Body of pancreas (tissue), 4 donors: ENCODE results near the gene CEACAM8. TPM values are rescaled to one million over a fixed set of nuclear protein-coding genes. Genes with fewer than 3 reads are reported as not detected.
"Not testable (repeated sequence)": the region's sequence is repeated elsewhere in the genome, so short reads cannot be mapped to it uniquely, and the experiment has no call there.

Experiments used
- ATAC-seq: fragments of 150-250 bp; one replicate; pipeline ENCODE4 v1.9.1; 2016
- DNase-seq, 4 donors: peaks; one replicate each; pipeline ENCODE4 v3.0.0-alpha.2; 2019
- H3K27ac ChIP-seq, 4 donors: fragments of 200-600 bp; sonication (generic); 1 replicate in 3 of 4; 2 replicates in 1 of 4; pipeline versions ENCODE4 v1.5.1 to v1.6.1; 2016 to 2019; ENCODE audit warnings: mild to moderate bottlenecking in 1 of 4, mixed read lengths in 1 of 4, moderate library complexity in 1 of 4
- H3K27me3 ChIP-seq, 2 donors: fragments of 200-600 bp; sonication (generic); one replicate each; pipeline ENCODE4 v1.6.0; 2016; ENCODE audit warnings: mild to moderate bottlenecking in 1 of 2
- H3K36me3 ChIP-seq, 2 donors: fragments of 200-600 bp; sonication (generic); replicated peaks in 1 of 2; 2 replicates each; pipeline ENCODE4 v1.5.1; 2016; ENCODE audit warnings: low read depth in 2 of 2; ENCODE audit not compliant: insufficient read depth in 1 of 2
- H3K4me1 ChIP-seq: fragments of 200-600 bp; sonication (generic); one replicate; pipeline ENCODE4 v1.6.0; 2016
- H3K4me3 ChIP-seq, 2 donors: fragments of 200-600 bp; sonication (generic); 1 replicate in 1 of 2; 2 replicates in 1 of 2; pipeline ENCODE4 v1.5.1; 2016 to 2019
- H3K9me3 ChIP-seq, 3 donors: fragments of 200-600 bp; sonication (generic); 1 replicate in 2 of 3; 2 replicates in 1 of 3; pipeline ENCODE4 v1.5.1; 2016
- POLR2A ChIP-seq, 3 donors: fragments of 450-650 bp; IDR thresholded peaks; one replicate each; pipeline ENCODE4 v1.6.1; 2016; ENCODE audit warnings: antibody characterized with exemption in 3 of 3, mild to moderate bottlenecking in 2 of 3
- WGBS, 2 donors: methylation state at CpG; one replicate each; pipeline ENCODE4 v1.1.5; 2017; 5-methylcytosine and 5-hydroxymethylcytosine counted together
- intact Hi-C: fragments of 100-400 bp; cut with DNase I; formaldehyde crosslinking; loops from one replicate; pipeline ENCODE4 v1.15.1; 2023
- total RNA-seq, 2 donors: library from RNA; depleted of rRNA; stranded (reverse); fragments of >200 nt; gene quantifications; one replicate each; pipeline ENCODE4 v1.1.0, GENCODE V29; 2016
- TF ChIP-seq, protein P1 (sequence below), 7 experiments: fragments of 450-650 bp in 4 of 7; fragments of 200-600 bp in 3 of 7; sonication (generic) in 3 of 7; IDR thresholded peaks; one replicate each; pipeline ENCODE4 v1.5.1; 2016 to 2019; ENCODE audit warnings: antibody characterized with exemption in 7 of 7

The CEACAM8 gene
- total RNA-seq, result not detected

- TF ChIP-seq, protein P1, sequence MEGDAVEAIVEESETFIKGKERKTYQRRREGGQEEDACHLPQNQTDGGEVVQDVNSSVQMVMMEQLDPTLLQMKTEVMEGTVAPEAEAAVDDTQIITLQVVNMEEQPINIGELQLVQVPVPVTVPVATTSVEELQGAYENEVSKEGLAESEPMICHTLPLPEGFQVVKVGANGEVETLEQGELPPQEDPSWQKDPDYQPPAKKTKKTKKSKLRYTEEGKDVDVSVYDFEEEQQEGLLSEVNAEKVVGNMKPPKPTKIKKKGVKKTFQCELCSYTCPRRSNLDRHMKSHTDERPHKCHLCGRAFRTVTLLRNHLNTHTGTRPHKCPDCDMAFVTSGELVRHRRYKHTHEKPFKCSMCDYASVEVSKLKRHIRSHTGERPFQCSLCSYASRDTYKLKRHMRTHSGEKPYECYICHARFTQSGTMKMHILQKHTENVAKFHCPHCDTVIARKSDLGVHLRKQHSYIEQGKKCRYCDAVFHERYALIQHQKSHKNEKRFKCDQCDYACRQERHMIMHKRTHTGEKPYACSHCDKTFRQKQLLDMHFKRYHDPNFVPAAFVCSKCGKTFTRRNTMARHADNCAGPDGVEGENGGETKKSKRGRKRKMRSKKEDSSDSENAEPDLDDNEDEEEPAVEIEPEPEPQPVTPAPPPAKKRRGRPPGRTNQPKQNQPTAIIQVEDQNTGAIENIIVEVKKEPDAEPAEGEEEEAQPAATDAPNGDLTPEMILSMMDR (IDR thresholded peaks at IDR 0.05), result no peak
- TF ChIP-seq POLR2A (IDR thresholded peaks at IDR 0.05), result no peak
- no peak within 1 kb of the TSS for H3K4me3 ChIP-seq
- no peaks in the 10 kb centered on the region for H3K4me1 ChIP-seq
- 48 to 56% methylated on average over 9 to 10 of the region's 10 CpGs for WGBS, 2 donors
- H3K27me3 ChIP-seq, result no peaks in the 10 kb centered on the region
- intact Hi-C loops, result no loop called here
- H3K9me3 ChIP-seq, result no peaks in the 10 kb centered on the region
- DNase-seq, result no peak
- no peak within 1 kb of the TSS for H3K27ac ChIP-seq
- ATAC-seq, result no peak
- no peaks in the 10 kb centered on the region for H3K36me3 ChIP-seq
Measured at GRCh38 chr19:42594617-42595489, at the start of gene CEACAM8. Gene CEACAM8, minus strand, starts transcription at chr19:42594924. Its CDS starts 96 bp downstream, at chr19:42594828.

- H3K36me3 ChIP-seq, H3K9me3 ChIP-seq, H3K27me3 ChIP-seq, intact Hi-C loops, ATAC-seq, DNase-seq, H3K27ac ChIP-seq, H3K4me1 ChIP-seq, H3K4me3 ChIP-seq: not testable (repeated sequence)
- 91% methylated on average over 2 to 16 of the region's 58 CpGs for WGBS, 2 donors
Measured at GRCh38 chr19:42639324-42640092, 44.8 kb upstream of the CEACAM8 start.

- intact Hi-C loops, result no loop called here
- Histone ChIP-seq H3K4me1 (no peaks in the 10 kb centered on the region), H3K4me3 (no peak overlapping the region), H3K36me3 (no peaks in the 10 kb centered on the region), H3K27me3 (no peaks in the 10 kb centered on the region), H3K27ac (no peak overlapping the region), H3K9me3 (no peaks in the 10 kb centered on the region)
- ATAC-seq (no peak), DNase-seq (no peak)
- 100% methylated on average over 1 of the region's 1 CpG for WGBS, 2 donors
- TF ChIP-seq, protein P1 (IDR thresholded peaks at IDR 0.05), result no peak
- TF ChIP-seq POLR2A (IDR thresholded peaks at IDR 0.05), result no peak
Measured at GRCh38 chr19:42635233-42635539, 40.5 kb upstream of the CEACAM8 start.

GRCh38 chr19:42634409-42635232 is 39.9 kb upstream of the CEACAM8 start:
- intact Hi-C loops, result no loop called here
- ATAC-seq, result peak; percentile 38
- H3K27me3 ChIP-seq, result no peaks in the 10 kb centered on the region
- TF ChIP-seq, protein P1 (IDR thresholded peaks at IDR 0.05), result peak; percentile 36 to 67 (median 62)
- no peak for TF ChIP-seq POLR2A (IDR thresholded peaks at IDR 0.05)
- DNase-seq, result peak; percentile 44 to 67 (median 54)
- no peak overlapping the region for H3K27ac ChIP-seq
- H3K9me3 ChIP-seq, result no peaks in the 10 kb centered on the region
- H3K4me1 ChIP-seq, result no peaks in the 10 kb centered on the region
- WGBS, 2 donors, result 66 to 67% methylated on average over 5 of the region's 5 CpGs
- no peak overlapping the region for H3K4me3 ChIP-seq
- H3K36me3 ChIP-seq, result no peaks in the 10 kb centered on the region

- ATAC-seq (no peak), DNase-seq (no peak)
- H3K27me3 ChIP-seq, result no peaks in the 10 kb centered on the region
- intact Hi-C loops, result no loop called here
- TF ChIP-seq POLR2A (IDR thresholded peaks at IDR 0.05), result no peak
- TF ChIP-seq, protein P1 (IDR thresholded peaks at IDR 0.05), result no peak
- H3K36me3 ChIP-seq, result no peaks in the 10 kb centered on the region
- no peak overlapping the region for H3K4me3 ChIP-seq
- no peak overlapping the region for H3K27ac ChIP-seq
- H3K4me1 ChIP-seq, result no peaks in the 10 kb centered on the region
- no peaks in the 10 kb centered on the region for H3K9me3 ChIP-seq
Measured at GRCh38 chr19:42629191-42629590, 34.5 kb upstream of the CEACAM8 start.
